H9 (cell line): ENCODE measurements around the gene CAMTA1. TPM values are rescaled to one million over a fixed set of nuclear protein-coding genes. Genes with fewer than 3 reads are reported as not detected.

Source experiments
- DNase-seq: peaks from one replicate; pipeline ENCODE4 v3.0.0-alpha.2; 2017
- H2AFZ ChIP-seq: one replicate; pipeline ENCODE4 v1.6.1; 2013; ENCODE audit warnings: mild to moderate bottlenecking, low read length, control low read depth, moderate library complexity
- H2AK5ac ChIP-seq: 2 replicates; pipeline ENCODE4 v1.6.1; 2013; ENCODE audit warnings: low read length, control low read depth, mixed read lengths; ENCODE audit not compliant: insufficient read length
- H2BK120ac ChIP-seq: one replicate; pipeline ENCODE4 v1.6.1; 2013; ENCODE audit warnings: low read depth, mild to moderate bottlenecking, low read length, control low read depth, inconsistent platforms; ENCODE audit not compliant: poor library complexity, severe bottlenecking
- H2BK12ac ChIP-seq: 2 replicates; pipeline ENCODE4 v1.6.1; 2013; ENCODE audit warnings: low read length, control low read depth, mixed read lengths, low read depth; ENCODE audit not compliant: insufficient read length
- H2BK15ac ChIP-seq: 2 replicates; pipeline ENCODE4 v1.6.1; 2013; ENCODE audit warnings: low read depth, low read length, control low read depth
- H2BK20ac ChIP-seq: one replicate; pipeline ENCODE4 v1.6.1; 2013; ENCODE audit warnings: low read depth, mild to moderate bottlenecking, low read length, control low read depth, inconsistent platforms; ENCODE audit not compliant: poor library complexity, severe bottlenecking
- H2BK5ac ChIP-seq: 2 replicates; pipeline ENCODE4 v1.6.1; 2013; ENCODE audit warnings: low read length, control low read depth, mixed read lengths; ENCODE audit not compliant: insufficient read length
- H3K14ac ChIP-seq: 2 replicates; pipeline ENCODE4 v1.6.1; 2013; ENCODE audit warnings: low read length, control low read depth; ENCODE audit not compliant: insufficient read depth
- H3K18ac ChIP-seq: 2 replicates; pipeline ENCODE4 v1.6.1; 2013; ENCODE audit warnings: low read depth, mild to moderate bottlenecking, mixed read lengths, low read length, control low read depth; ENCODE audit not compliant: insufficient read length
- H3K23ac ChIP-seq: 2 replicates; pipeline ENCODE4 v1.6.1; 2013; ENCODE audit warnings: low read length, control low read depth, mixed read lengths, low read depth; ENCODE audit not compliant: insufficient read length
- H3K23me2 ChIP-seq: 2 replicates; pipeline ENCODE4 v1.6.1; 2013; ENCODE audit warnings: low read depth, mild to moderate bottlenecking, mixed read lengths, low read length, control low read depth; ENCODE audit not compliant: insufficient read length, poor library complexity, severe bottlenecking
- H3K27ac ChIP-seq: 2 replicates; pipeline ENCODE4 v1.5.1; 2013; ENCODE audit warnings: low read length, control low read depth, mixed read lengths, low read depth; ENCODE audit not compliant: insufficient read length
- H3K27me3 ChIP-seq: 2 replicates; pipeline ENCODE4 v1.6.1; 2013; ENCODE audit warnings: low read length, control low read depth, inconsistent platforms; ENCODE audit not compliant: insufficient read depth
- H3K4ac ChIP-seq: 2 replicates; pipeline ENCODE4 v1.6.1; 2013; ENCODE audit warnings: low read depth, mild to moderate bottlenecking, control low read depth, inconsistent platforms, low read length, moderate library complexity
- H3K4me1 ChIP-seq: 2 replicates; pipeline ENCODE4 v1.6.1; 2013; ENCODE audit warnings: low read length, control low read depth, inconsistent platforms; ENCODE audit not compliant: insufficient read depth
- H3K4me2 ChIP-seq: 2 replicates; pipeline ENCODE4 v1.6.1; 2013; ENCODE audit warnings: low read length, control low read depth, mixed read lengths; ENCODE audit not compliant: insufficient read length, insufficient read depth
- H3K56ac ChIP-seq: 2 replicates; pipeline ENCODE4 v1.6.1; 2013; ENCODE audit warnings: low read depth, mild to moderate bottlenecking, mixed read lengths, low read length, control low read depth; ENCODE audit not compliant: insufficient read length
- H3K79me1 ChIP-seq: 2 replicates; pipeline ENCODE4 v1.6.1; 2013; ENCODE audit warnings: low read depth, mild to moderate bottlenecking, moderate library complexity, low read length, control low read depth, inconsistent platforms; ENCODE audit not compliant: insufficient read depth, poor library complexity, severe bottlenecking
- H3K79me2 ChIP-seq: 2 replicates; pipeline ENCODE4 v1.6.1; 2013; ENCODE audit warnings: low read length, control low read depth, inconsistent platforms; ENCODE audit not compliant: insufficient read depth
- H3K9ac ChIP-seq: 2 replicates; pipeline ENCODE4 v1.6.1; 2013; ENCODE audit warnings: low read length, control low read depth, mixed read lengths; ENCODE audit not compliant: insufficient read length; ENCODE audit errors: extremely low read depth
- H3K9me3 ChIP-seq: one replicate; pipeline ENCODE4 v1.6.1; 2013; ENCODE audit warnings: low read depth, low read length, inconsistent platforms; ENCODE audit not compliant: control insufficient read depth
- H3T11ph ChIP-seq: one replicate; pipeline ENCODE4 v1.6.1; 2013; ENCODE audit warnings: mild to moderate bottlenecking, low read length, control low read depth, inconsistent platforms
- H4K20me1 ChIP-seq: one replicate; pipeline ENCODE4 v1.6.1; 2013; ENCODE audit not compliant: control insufficient read depth, insufficient read length, insufficient read depth
- H4K5ac ChIP-seq: 2 replicates; pipeline ENCODE4 v1.6.1; 2013; ENCODE audit warnings: low read depth, mild to moderate bottlenecking, mixed read lengths, low read length, control low read depth; ENCODE audit not compliant: insufficient read length
- H4K8ac ChIP-seq: replicated peaks from 2 replicates; pipeline ENCODE4 v1.6.1; 2013; ENCODE audit warnings: low read length, control low read depth, mixed read lengths, low read depth; ENCODE audit not compliant: insufficient read length
- H4K91ac ChIP-seq: 2 replicates; pipeline ENCODE4 v1.6.1; 2013; ENCODE audit warnings: low read depth, mild to moderate bottlenecking, moderate library complexity, mixed read lengths, low read length, control low read depth; ENCODE audit not compliant: insufficient read length
- H3K27ac Mint-ChIP-seq, 3 experiments: 2 replicates in 2 of 3; 3 replicates in 1 of 3; pipeline ENCODE4 v1.8.0; 2020 to 2021; ENCODE audit warnings: mixed read lengths in 3 of 3, mild to moderate bottlenecking in 1 of 3, moderate library complexity in 1 of 3
- H3K27me3 Mint-ChIP-seq: 2 replicates; pipeline ENCODE4 v1.8.0; 2021; ENCODE audit warnings: low read depth, mild to moderate bottlenecking, moderate library complexity, mixed read lengths
- H3K36me3 Mint-ChIP-seq, 3 experiments: 2 replicates in 2 of 3; 3 replicates in 1 of 3; pipeline ENCODE4 v1.8.0; 2020 to 2021; ENCODE audit warnings: low read depth in 3 of 3, mixed read lengths in 3 of 3; ENCODE audit not compliant: insufficient read depth in 1 of 3
- H3K4me1 Mint-ChIP-seq, 2 experiments: 2 replicates each; pipeline ENCODE4 v1.8.0; 2020; ENCODE audit warnings: mixed read lengths in 2 of 2
- H3K4me3 Mint-ChIP-seq, 2 experiments: 2 replicates in 1 of 2; 3 replicates in 1 of 2; pipeline ENCODE4 v1.8.0; 2020 to 2021; ENCODE audit warnings: mild to moderate bottlenecking in 2 of 2, mixed read lengths in 2 of 2, moderate library complexity in 1 of 2
- H3K9me3 Mint-ChIP-seq, 2 experiments: 2 replicates in 1 of 2; 3 replicates in 1 of 2; pipeline ENCODE4 v1.8.0; 2020; ENCODE audit warnings: mild to moderate bottlenecking in 2 of 2, mixed read lengths in 2 of 2, moderate library complexity in 1 of 2
- CTCF ChIP-seq: fragments of 200-600 bp; sonication (generic); conservative IDR thresholded peaks from 3 replicates; pipeline ENCODE4 v1.8.0; 2021; ENCODE audit warnings: antibody characterized with exemption, mild to moderate bottlenecking
- WGBS: extraction: QIAGEN DNeasy Blood & Tissue Kit; methylation state at CpG from one replicate; pipeline ENCODE4 v1.1.7; 2013; ENCODE audit warnings: missing lambda C conversion rate, low lambda C conversion rate, mixed read lengths; ENCODE audit not compliant: insufficient read length; ENCODE audit errors: extremely low coverage; 5-methylcytosine and 5-hydroxymethylcytosine counted together
- total RNA-seq: library from RNA; stranded (reverse); gene quantifications from 2 replicates; pipeline ENCODE4 v1.2.1, GENCODE V29; 2021

CAMTA1 gene
- total RNA-seq, 1 experiment from 2014 or later, result 115 TPM

GRCh38 chr1:6850537-6850936 is 65.3 kb downstream of the CAMTA1 start:
- H2AK5ac ChIP-seq, result no peak overlapping the region
- H3K4me2 ChIP-seq, result no peak overlapping the region
- H3T11ph ChIP-seq, result no peak overlapping the region
- no peak overlapping the region for H3K4me3 Mint-ChIP-seq
- no peaks in the 10 kb centered on the region for H3K4me1 ChIP-seq
- no peak overlapping the region for H2BK15ac ChIP-seq
- DNase-seq, result no peak
- H3K27ac ChIP-seq, result no peak overlapping the region
- H4K5ac ChIP-seq, result no peak overlapping the region
- H3K18ac ChIP-seq, result no peak overlapping the region
- H3K36me3 Mint-ChIP-seq, result peaks cover 38 to 55% (median 42%) of the 10 kb centered on the region in 3 experiments
- no peaks in the 10 kb centered on the region for H3K27me3 Mint-ChIP-seq
- H3K56ac ChIP-seq, result no peak overlapping the region
- no peak for TF ChIP-seq CTCF
- H3K23ac ChIP-seq, result no peak overlapping the region
- no peaks in the 10 kb centered on the region for H3K23me2 ChIP-seq
- H4K20me1 ChIP-seq, result no peaks in the 10 kb centered on the region
- H2BK120ac ChIP-seq, result no peak overlapping the region
- peaks cover 6 to 8% of the 10 kb centered on the region in 2 experiments; a peak in 4 of 5 replicates for H3K9me3 Mint-ChIP-seq
- H3K79me1 ChIP-seq, result peaks cover 5% of the 10 kb centered on the region
- H3K4me1 Mint-ChIP-seq, result 0 out of 4 replicates have a peak, but pooled peaks cover 0 to 4% of the 10 kb centered on the region in 2 experiments
- no peak overlapping the region for H4K8ac ChIP-seq
- H3K9ac ChIP-seq, result no peak overlapping the region
- no peak overlapping the region for H2AFZ ChIP-seq
- H3K27me3 ChIP-seq, result no peaks in the 10 kb centered on the region
- H4K91ac ChIP-seq, result no peak overlapping the region
- H2BK12ac ChIP-seq, result no peak overlapping the region
- H3K79me2 ChIP-seq, result peaks cover 3% of the 10 kb centered on the region; the same call in 1 of the 2 replicates
- no peak overlapping the region for H3K4ac ChIP-seq
- H3K27ac Mint-ChIP-seq, result no peak overlapping the region
- 100% methylated on average over 1 of the region's 4 CpGs for WGBS
- H2BK5ac ChIP-seq, result no peak overlapping the region
- H3K14ac ChIP-seq, result no peak overlapping the region
- no peaks in the 10 kb centered on the region for H3K9me3 ChIP-seq
- no peak overlapping the region for H2BK20ac ChIP-seq
